HCT116 (cell line): ENCODE measurements around the gene ZNF445. TPM values are rescaled to one million over a fixed set of nuclear protein-coding genes. Genes with fewer than 3 reads are reported as not detected.

Experiments used
- ATAC-seq: fragments of 200-7000 bp; cut with Tn5 transposase; 2 replicates; pipeline ENCODE4 v1.9.1; 2020; ENCODE audit warnings: mild to moderate bottlenecking, moderate library complexity
- BruUV-seq: library from RNA; stranded (reverse); fragments of 400-500 nt; replicated peaks from 2 replicates; lab custom pipeline; 2021; lab: Mats Ljungman, UMichigan
- CTCF ChIA-PET: fragments of 300-600 bp; sonication (Branson Sonifier 250); formaldehyde crosslinking; loops from one replicate; lab custom pipeline; 2021; ENCODE audit warnings: antibody characterized with exemption; lab: Charles Lee
- POLR2A ChIA-PET: fragments of 300-600, 350-600 bp; sonication (Branson Sonifier 250); formaldehyde crosslinking; loops from one replicate; lab custom pipeline; 2021; ENCODE audit warnings: antibody characterized with exemption; lab: Charles Lee
- RAD21 ChIA-PET, 2 experiments: fragments of 300-600 bp; sonication (Branson Sonifier 250); formaldehyde crosslinking; loops; one replicate each; lab custom pipeline; 2023; ENCODE audit warnings: low total read pairs in 2 of 2; ENCODE audit not compliant: uncharacterized antibody in 2 of 2, unreplicated experiment in 2 of 2, low non-redundant PET in 1 of 2; lab: Charles Lee
- DNase-seq: peaks from one replicate; pipeline ENCODE4 v3.0.0-alpha.2; 2010; ENCODE audit warnings: low read depth, low spot score
- H2AFZ ChIP-seq: fragments of 200-600 bp; shearing (Covaris generic), sonication (generic); 2 replicates; pipeline ENCODE4 v1.6.1; 2017; ENCODE audit warnings: low read depth, mixed run types, mixed read lengths, antibody characterized with exemption, low read length; ENCODE audit not compliant: poor library complexity, severe bottlenecking
- H3K27ac ChIP-seq: 2 replicates; pipeline ENCODE4 v1.5.1; 2012; ENCODE audit warnings: low read depth, low read length
- H3K27me3 ChIP-seq: fragments of 200-600 bp; sonication (generic); 2 replicates; pipeline ENCODE4 v1.6.1; 2016; ENCODE audit warnings: mixed run types, low read length, mixed read lengths; ENCODE audit not compliant: insufficient read depth
- H3K36me3 ChIP-seq, 2 experiments: fragments of 200-500 bp in 1 of 2; fragments of 200-600 bp in 1 of 2; sonication (Bioruptor generic) in 1 of 2; sonication (generic) in 1 of 2; 2 replicates each; pipeline versions ENCODE4 v1.5.1 to v1.6.1; 2014 to 2016; ENCODE audit warnings: low read length in 2 of 2, inconsistent platforms in 1 of 2, mixed read lengths in 1 of 2, mixed run types in 1 of 2; ENCODE audit not compliant: insufficient read depth in 2 of 2, control insufficient read depth in 1 of 2
- H3K4me1 ChIP-seq, 2 experiments: fragments of 200-600 bp in 1 of 2; sonication (generic) in 1 of 2; 2 replicates each; pipeline versions ENCODE4 v1.5.1 to v1.6.1; 2012 to 2017; ENCODE audit warnings: low read length in 2 of 2, inconsistent platforms in 1 of 2, mild to moderate bottlenecking in 1 of 2, mixed read lengths in 1 of 2, mixed run types in 1 of 2, moderate library complexity in 1 of 2; ENCODE audit not compliant: insufficient read depth in 2 of 2, control insufficient read depth in 1 of 2
- H3K4me2 ChIP-seq: fragments of 200-600 bp; sonication (generic); 2 replicates; pipeline ENCODE4 v1.6.1; 2017; ENCODE audit warnings: mixed run types, low read length, mixed read lengths
- H3K4me3 ChIP-seq, 2 experiments: fragments of 200-600 bp in 1 of 2; sonication (generic) in 1 of 2; replicated peaks in 1 of 2; 2 replicates each; pipeline ENCODE4 v1.5.1; 2011 to 2016; ENCODE audit warnings: low read length in 2 of 2, control low read depth in 1 of 2, low read depth in 1 of 2, mild to moderate bottlenecking in 1 of 2, mixed read lengths in 1 of 2, mixed run types in 1 of 2
- H3K79me2 ChIP-seq: fragments of 200-600 bp; sonication (generic); 2 replicates; pipeline ENCODE4 v1.6.1; 2017; ENCODE audit warnings: mild to moderate bottlenecking, mixed run types, low read length, moderate library complexity, mixed read lengths; ENCODE audit not compliant: insufficient read depth
- H3K9ac ChIP-seq: fragments of 200-600 bp; sonication (generic); 2 replicates; pipeline ENCODE4 v1.6.1; 2016; ENCODE audit warnings: low read length, mixed read lengths
- H3K9me2 ChIP-seq: fragments of 200-600 bp; sonication (generic), shearing (Covaris generic); 2 replicates; pipeline ENCODE4 v1.6.1; 2017; ENCODE audit warnings: mixed run types, mild to moderate bottlenecking, moderate library complexity; ENCODE audit not compliant: insufficient read depth
- H3K9me3 ChIP-seq, 2 experiments: fragments of 200-500 bp in 1 of 2; fragments of 200-600 bp in 1 of 2; sonication (Bioruptor generic) in 1 of 2; sonication (generic) in 1 of 2; 2 replicates each; pipeline ENCODE4 v1.6.1; 2014 to 2017; ENCODE audit warnings: low read length in 2 of 2, mixed read lengths in 2 of 2, inconsistent platforms in 1 of 2, low read depth in 1 of 2, mild to moderate bottlenecking in 1 of 2, mixed run types in 1 of 2, moderate library complexity in 1 of 2; ENCODE audit not compliant: control insufficient read depth in 1 of 2, insufficient read depth in 1 of 2
- H4K20me1 ChIP-seq: fragments of 200-600 bp; sonication (generic), shearing (Covaris generic); 2 replicates; pipeline ENCODE4 v1.6.1; 2017; ENCODE audit warnings: mixed run types, mild to moderate bottlenecking, moderate library complexity; ENCODE audit not compliant: insufficient read depth
- CBX3 ChIP-seq: IDR thresholded peaks from 2 replicates; pipeline ENCODE4 v1.6.1; 2012; ENCODE audit warnings: low read depth
- EZH2 ChIP-seq: fragments of 200-600 bp; sonication (generic); IDR thresholded peaks from 2 replicates; pipeline ENCODE4 v1.6.1; 2017; ENCODE audit warnings: antibody characterized with exemption, mixed run types
- SIN3A ChIP-seq: IDR thresholded peaks from 2 replicates; pipeline ENCODE4 v1.6.1; 2012; ENCODE audit warnings: low read depth
- TCF7L2 ChIP-seq: IDR thresholded peaks from 2 replicates; pipeline ENCODE4 v1.7.0; 2011; ENCODE audit warnings: borderline replicate concordance, inconsistent platforms; ENCODE audit not compliant: insufficient read depth, insufficient read length; ENCODE audit errors: extremely low read depth
- ZNF274 ChIP-seq: fragments of 200-500 bp; sonication (Bioruptor generic); IDR thresholded peaks from 2 replicates; pipeline ENCODE4 v1.6.1; 2014; ENCODE audit warnings: mild to moderate bottlenecking, low read depth, low read length, inconsistent platforms
- intact Hi-C: fragments of 100-400 bp; cut with micrococcal nuclease; formaldehyde crosslinking; loops from 2 replicates; pipeline ENCODE4 v1.10.0; 2022
- total RNA-seq: library from RNA; stranded (reverse); gene quantifications from one replicate; pipeline ENCODE4 v1.2.1, GENCODE V29; 2021; ENCODE audit not compliant: unreplicated experiment
- TF ChIP-seq, protein P1 (sequence below): IDR thresholded peaks from 2 replicates; pipeline ENCODE4 v1.6.1; 2011; ENCODE audit warnings: mild to moderate bottlenecking, low read length, moderate library complexity; ENCODE audit not compliant: insufficient replicate concordance; ENCODE audit errors: extremely low read depth

The ZNF445 gene
- total RNA-seq, 1 experiment from 2014 or later, result 19.9 TPM

DNA sequence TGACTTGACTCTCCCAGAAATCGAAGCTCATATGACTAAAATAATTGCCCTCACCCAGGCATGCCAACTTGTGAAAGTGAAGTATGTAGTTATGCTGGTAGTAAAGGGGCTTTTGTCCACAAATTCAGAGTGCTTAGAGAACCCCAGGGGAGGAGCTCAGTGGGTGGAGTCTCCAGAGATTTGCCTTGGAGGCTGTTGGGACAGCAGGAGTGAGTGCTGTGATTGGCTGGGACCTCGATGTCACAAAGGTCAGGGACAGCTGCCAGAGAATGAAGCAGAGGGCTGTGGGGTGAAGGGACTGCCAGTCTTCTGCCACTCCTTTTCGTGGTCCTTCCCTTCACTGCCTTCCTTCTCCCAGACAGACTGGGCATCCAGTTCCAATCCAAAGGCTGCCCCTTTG, 49.8 kb downstream of the ZNF445 start:
- no peak overlapping the region for H3K9ac ChIP-seq
- no peak overlapping the region for H3K4me3 ChIP-seq
- intact Hi-C loops, result no loop called here
- no peak overlapping the region for H2AFZ ChIP-seq
- no peaks in the 10 kb centered on the region; the same call in 1 of the 2 replicates for H4K20me1 ChIP-seq
- no TSS peak for BruUV-seq
- H3K4me1 ChIP-seq, result no peaks in the 10 kb centered on the region
- no peak for DNase-seq
- H3K79me2 ChIP-seq, result no peaks in the 10 kb centered on the region
- CTCF ChIA-PET, result no interaction called here
- TF ChIP-seq TCF7L2, result no peak
- TF ChIP-seq EZH2, result no peak
- no peak for TF ChIP-seq CBX3
- TF ChIP-seq SIN3A, result no peak
- TF ChIP-seq, protein P1, sequence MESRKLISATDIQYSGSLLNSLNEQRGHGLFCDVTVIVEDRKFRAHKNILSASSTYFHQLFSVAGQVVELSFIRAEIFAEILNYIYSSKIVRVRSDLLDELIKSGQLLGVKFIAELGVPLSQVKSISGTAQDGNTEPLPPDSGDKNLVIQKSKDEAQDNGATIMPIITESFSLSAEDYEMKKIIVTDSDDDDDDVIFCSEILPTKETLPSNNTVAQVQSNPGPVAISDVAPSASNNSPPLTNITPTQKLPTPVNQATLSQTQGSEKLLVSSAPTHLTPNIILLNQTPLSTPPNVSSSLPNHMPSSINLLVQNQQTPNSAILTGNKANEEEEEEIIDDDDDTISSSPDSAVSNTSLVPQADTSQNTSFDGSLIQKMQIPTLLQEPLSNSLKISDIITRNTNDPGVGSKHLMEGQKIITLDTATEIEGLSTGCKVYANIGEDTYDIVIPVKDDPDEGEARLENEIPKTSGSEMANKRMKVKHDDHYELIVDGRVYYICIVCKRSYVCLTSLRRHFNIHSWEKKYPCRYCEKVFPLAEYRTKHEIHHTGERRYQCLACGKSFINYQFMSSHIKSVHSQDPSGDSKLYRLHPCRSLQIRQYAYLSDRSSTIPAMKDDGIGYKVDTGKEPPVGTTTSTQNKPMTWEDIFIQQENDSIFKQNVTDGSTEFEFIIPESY, result no peak
- TF ChIP-seq, all 23 proteins: peak for 0
- ATAC-seq, result peak; percentile 49
- no peaks in the 10 kb centered on the region for H3K27me3 ChIP-seq
- H3K9me2 ChIP-seq, result no peaks in the 10 kb centered on the region
- POLR2A ChIA-PET, result no interaction called here
- H3K4me2 ChIP-seq, result no peak overlapping the region
- H3K9me3 ChIP-seq, result no peaks in the 10 kb centered on the region
- RAD21 ChIA-PET, result no interaction called here
- H3K27ac ChIP-seq, result no peak overlapping the region
- H3K36me3 ChIP-seq, result no peaks in the 10 kb centered on the region

GRCh38 chr3:44424758-44425157, 52.7 kb downstream of the ZNF445 start:
- no peaks in the 10 kb centered on the region for H3K9me3 ChIP-seq
- no peak for DNase-seq
- no peak overlapping the region for H3K4me3 ChIP-seq
- H3K27ac ChIP-seq, result no peak overlapping the region
- no peak overlapping the region for H2AFZ ChIP-seq
- H3K79me2 ChIP-seq, result no peaks in the 10 kb centered on the region
- TF ChIP-seq EZH2 (no peak), SIN3A (no peak), ZNF274 (no peak)
- TF ChIP-seq, all 23 proteins: peak for 0
- Histone ChIP-seq H4K20me1 (no peaks in the 10 kb centered on the region; the same call in 1 of the 2 replicates), H3K9me2 (no peaks in the 10 kb centered on the region), H3K4me1 (no peaks in the 10 kb centered on the region), H3K36me3 (no peaks in the 10 kb centered on the region), H3K9ac (no peak overlapping the region), H3K4me2 (no peak overlapping the region), H3K27me3 (no peaks in the 10 kb centered on the region)
- RAD21 ChIA-PET, result no interaction called here
- CTCF ChIA-PET, result no interaction called here
- BruUV-seq, result no TSS peak
- intact Hi-C loops, result no loop called here
- ATAC-seq, result no peak
- POLR2A ChIA-PET, result no interaction called here
